HG02678 (cell line): Measurements from ENCODE around the gene SPDL1.

ENCODE experiments used
- ATAC-seq: cut with Tn5 transposase; IDR thresholded peaks from one replicate; pipeline ENCODE4 v1.9.1; 2021; ENCODE audit warnings: mild to moderate bottlenecking, moderate library complexity; ENCODE audit not compliant: unreplicated experiment

SPDL1 gene, protein sequence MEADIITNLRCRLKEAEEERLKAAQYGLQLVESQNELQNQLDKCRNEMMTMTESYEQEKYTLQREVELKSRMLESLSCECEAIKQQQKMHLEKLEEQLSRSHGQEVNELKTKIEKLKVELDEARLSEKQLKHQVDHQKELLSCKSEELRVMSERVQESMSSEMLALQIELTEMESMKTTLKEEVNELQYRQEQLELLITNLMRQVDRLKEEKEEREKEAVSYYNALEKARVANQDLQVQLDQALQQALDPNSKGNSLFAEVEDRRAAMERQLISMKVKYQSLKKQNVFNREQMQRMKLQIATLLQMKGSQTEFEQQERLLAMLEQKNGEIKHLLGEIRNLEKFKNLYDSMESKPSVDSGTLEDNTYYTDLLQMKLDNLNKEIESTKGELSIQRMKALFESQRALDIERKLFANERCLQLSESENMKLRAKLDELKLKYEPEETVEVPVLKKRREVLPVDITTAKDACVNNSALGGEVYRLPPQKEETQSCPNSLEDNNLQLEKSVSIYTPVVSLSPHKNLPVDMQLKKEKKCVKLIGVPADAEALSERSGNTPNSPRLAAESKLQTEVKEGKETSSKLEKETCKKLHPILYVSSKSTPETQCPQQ

DNA sequence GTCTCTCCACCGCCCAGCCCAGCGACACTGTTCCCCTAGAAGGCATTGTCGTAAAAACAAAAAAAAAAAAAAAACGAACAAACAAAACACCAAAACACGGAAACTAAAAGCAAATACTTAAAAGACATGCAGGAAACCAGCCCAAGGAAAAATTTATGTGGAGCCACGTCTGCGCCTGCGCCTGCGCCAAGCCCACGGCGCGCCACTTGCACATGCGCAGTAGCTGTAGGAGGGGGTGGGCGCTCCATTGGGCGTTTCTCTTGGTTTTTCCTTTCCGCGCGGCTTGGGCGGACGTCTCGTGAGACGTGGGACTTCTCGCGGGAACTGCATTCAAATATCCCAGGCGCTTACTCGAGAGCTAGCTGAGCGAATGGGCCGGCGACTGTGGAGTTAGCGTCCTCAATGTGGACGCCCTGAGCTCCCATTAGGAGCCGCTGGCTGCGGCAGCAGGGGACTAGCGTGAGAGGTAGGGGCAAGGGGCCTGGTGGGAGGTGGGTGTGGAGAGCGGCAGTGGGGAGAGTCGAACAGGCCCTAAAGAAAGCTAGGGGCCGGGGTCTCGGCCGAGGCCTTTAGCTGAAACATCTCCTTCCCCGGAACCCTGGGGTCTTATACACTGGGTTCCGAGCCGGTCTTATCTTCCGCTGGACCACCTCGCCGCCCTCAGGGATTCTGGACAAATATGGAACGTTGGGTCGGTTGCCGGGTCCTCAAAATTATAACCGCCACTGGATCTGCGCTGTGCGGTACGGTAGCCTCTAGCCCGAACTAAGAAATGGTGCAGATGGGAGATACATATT lies at the start of gene SPDL1:
TSS of gene SPDL1 (plus strand) at position 350 of the 797 bp plus-strand sequence. CDS start 4,644 bp downstream, outside the sequence.
- peak; percentile 91 for ATAC-seq

DNA sequence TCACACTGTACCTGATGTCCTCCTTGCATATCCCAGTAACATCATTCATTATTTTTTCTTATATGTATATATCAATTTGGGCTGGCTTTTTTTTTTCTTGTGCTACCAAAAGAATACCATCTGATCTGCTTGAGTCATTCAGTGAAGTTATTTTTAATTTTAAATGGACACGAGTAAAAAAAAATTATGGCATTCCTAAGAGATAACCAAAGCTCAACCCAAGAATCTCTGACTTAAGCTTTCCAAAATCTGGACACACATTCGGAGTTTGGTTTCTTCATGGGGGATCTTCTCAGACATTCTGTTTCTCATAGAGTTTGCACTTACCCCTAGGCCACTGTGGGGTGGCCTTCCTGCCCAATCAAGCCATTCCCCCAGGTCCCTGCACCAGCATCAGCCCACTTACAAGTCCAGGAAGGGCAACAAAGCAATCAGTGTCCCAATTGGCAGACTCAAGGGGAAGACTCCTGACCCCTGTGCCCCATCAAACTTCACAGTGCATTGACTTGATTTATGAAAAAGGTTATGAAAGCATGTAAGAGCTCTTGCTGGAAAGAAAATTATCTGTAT lies 49.2 kb upstream of the SPDL1 start:
- ATAC-seq, result no peak

DNA sequence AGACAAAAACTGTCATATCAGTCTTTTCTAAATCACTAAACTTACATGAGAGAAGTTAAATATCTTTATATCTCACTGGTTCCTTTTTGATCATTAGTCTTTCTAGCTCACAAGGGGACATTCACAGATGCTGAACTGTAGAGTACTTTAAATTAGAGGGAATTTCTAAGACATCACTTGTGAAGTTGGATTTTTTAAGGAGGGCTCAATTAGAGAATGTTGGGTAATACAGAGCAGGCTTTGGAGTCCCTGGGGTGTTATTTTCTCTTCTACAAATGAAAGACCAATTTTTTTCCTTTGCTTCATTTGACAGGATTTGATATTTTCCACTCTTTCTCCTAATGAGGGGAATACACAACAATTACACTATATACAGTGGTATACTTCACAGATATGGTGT lies 48.6 kb upstream of the SPDL1 start:
- no peak for ATAC-seq

DNA sequence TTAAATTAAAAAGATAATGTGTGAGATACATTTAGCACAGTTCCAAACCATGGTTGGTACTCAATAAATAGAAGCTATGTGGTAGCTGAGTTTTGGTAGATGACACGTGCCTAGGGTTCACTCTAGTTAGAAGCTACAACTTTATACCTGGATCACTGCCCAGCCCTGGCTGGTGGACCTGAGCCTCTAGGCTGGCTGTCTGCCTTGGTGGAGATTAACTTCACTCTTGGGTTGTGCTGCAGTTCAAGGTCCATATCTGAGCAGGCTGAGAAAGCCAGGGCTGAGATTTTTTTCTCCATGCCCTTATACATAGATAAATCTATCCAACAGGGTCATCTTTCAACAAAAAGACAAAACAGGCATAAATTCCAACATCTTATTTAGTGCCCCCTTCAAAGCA lies 44.6 kb upstream of the SPDL1 start:
- ATAC-seq, result no peak

DNA sequence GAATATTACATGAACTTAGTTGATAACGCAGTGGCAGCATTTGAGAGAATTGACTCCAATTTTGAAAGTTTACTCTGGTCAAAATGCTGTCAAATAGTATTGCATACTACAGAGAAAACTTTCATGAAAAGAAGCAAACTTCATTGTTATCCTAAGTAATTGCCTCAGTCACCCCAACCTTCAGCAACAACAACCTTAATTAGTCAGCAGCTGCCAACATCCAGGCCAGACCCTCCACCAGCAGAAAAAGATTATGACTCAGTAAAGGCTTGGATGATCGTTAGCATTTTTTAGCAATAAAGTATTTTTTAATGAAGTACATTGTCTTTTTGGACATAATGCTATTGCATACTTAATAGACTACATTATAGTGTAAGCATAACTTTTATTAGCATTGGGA lies 40.8 kb upstream of the SPDL1 start:
- ATAC-seq, result no peak

DNA sequence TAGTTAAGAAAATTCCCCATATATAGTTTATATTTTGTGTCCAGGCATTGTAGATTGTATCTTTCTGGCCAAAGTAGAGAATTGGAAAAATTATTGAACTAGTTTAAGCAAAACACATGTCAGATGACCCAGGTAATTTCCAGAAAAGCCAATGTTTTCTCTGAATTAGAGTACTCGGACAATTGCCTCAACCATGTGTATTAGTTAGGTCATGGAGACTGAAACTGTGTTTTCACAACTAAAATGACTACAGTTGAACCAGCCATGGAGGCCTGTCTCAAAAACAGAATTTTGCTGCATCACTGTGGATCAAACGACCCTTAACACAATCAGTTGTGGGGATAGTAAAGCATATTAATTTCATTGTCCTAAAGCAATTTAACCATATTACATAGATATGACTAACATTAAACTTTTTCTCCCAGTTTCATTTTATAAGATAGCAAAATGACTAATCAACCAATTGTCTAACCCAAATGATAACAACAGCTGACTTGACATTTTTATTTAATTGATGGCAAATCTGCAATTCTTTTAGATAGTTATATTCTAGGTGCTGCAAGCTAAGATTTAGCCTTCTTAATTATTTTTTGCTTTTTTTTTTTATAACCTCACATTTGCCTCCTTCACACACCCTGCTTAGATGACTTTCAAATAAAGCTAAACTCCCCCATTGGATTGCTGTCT lies 39.2 kb upstream of the SPDL1 start:
- no peak for ATAC-seq

DNA sequence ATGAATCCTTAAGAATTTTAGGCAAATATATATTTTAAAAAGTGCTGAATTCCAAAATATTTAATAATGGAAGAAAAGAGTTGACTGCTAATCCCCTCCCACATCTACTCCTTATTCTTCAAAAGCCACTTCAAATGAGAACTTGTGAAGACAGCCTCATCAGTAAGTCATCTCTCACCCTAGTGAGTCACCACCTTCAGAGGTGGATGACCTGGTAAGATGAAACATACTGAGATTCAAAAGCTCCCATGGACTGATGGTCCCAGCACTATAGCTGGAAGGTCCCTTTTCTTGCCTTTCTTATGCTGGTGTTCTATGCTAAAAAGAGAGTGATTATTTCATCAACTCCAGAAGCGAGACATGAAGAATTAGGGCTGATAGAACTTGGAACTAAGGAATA lies 37.8 kb upstream of the SPDL1 start:
- no peak for ATAC-seq

DNA sequence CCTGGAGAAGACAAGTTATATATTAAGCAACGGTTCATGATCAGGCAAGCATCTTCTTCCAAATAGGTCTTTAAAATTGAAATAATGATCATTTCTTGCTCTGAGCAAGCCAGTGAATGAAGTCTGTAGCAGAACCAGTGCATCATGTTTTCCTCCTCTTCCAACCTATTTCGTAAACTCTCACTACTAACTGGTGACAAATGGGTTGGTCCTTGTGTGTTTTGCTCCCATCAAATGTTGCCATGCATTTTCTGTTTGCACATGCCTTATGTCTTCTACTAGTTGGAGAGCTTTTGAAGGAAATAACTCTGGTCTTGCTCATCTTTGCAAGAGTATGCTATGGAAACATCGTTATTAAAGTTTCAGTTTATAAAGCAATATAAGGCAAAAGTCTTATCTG lies 37.2 kb upstream of the SPDL1 start:
- no peak for ATAC-seq

DNA sequence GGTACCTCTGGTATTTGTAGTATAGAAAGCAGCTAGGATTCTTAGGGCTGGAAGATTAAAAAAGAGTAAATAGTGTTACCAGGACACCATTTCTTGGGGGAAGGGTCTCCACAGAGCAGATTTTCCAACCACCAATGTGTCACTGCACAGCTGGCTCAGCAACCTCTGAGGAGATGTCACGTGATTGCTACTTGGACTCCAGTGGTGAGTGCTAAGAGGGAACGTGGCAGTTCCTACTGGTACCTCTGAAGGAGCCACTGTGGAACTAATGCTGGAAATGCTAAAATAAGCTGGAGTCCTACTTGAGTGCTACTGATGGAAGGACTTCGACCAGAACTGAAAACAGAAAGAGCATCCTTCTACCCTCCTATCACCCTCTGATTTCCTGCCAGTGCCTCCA lies 36.1 kb upstream of the SPDL1 start:
- no peak for ATAC-seq

DNA sequence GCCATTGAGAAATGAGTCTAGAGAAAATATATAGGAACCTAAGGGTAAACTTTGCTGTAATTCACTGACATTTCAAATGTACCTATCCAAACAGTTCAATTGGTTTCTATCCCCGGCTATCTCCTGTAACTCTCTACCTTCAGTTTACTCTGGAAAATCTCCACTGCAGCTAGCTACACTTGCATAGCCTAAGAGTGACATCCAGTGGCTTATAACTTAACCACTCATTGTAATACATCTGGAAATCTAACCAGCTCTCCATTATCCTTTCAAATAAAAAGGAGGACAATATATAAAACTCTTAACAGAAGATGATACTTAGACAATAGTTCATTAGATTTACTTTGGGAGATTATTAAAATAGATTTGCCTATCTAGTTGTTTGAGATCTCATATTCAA lies 35.3 kb upstream of the SPDL1 start:
- no peak for ATAC-seq

DNA sequence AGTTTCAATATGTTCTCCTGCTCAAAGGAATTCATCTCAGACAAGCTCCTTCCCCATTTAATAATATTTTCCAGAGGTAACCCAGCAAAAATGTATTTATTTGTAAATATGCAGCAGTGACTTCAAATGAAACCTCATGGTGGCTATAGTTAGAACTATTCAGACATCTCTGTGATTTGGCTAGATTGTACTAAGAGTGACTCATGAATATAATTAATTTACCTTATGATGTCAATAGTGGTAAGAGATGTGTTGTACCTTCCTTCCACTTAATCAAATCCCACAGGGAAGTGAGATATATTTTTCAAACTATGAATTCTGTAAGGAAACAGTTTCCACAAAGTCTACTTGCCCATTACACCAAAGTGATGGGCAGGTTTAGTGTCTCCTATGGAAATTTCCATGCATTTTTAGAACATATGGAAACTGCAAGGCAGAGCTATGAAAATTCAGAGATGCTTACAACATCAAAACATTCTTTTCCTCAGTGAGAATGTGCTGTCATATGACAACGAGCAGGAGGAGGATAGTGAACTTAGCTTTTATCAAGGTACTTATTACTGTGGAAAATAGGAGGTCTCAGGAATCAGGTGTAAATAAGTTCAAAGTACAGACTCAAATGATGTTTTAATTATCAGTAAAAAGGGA lies 34.0 kb upstream of the SPDL1 start:
- no peak for ATAC-seq

DNA sequence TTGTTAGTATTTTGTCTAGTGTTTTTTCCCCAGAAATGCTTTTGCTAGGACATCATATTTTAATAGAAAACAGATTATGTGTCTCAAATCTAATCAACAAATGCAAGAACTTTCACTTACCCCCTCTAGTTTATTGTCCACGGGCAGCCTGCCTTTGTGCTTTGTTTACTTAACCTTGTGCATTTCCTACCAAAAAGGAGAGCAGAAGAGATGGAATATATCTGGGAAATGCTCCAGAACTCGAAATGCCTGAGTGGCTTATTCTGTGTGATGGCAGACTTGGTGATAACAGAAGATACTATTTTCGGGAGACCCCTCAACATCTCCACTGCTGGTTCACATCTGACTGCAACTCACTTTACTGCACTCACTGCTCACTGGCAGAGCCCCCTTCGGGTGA lies 33.3 kb upstream of the SPDL1 start:
- no peak for ATAC-seq

DNA sequence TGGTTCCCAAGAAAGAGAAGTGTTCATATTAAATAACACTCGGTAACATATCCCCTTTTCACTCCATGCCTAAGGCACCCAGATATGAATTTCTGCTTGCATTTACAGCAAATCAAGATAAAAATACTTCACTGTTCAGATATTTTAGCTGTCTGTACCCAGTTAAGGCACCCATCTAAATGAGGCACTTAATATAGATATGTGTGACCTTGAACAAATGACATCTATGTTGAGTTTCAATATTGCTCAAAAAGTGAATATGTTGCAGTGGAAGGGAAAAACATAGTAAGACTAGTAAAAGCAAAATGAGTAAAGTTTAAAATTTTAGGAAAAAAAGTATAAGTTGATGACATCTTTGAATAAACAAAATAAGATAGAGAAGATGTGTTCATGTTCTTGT lies 32.4 kb upstream of the SPDL1 start:
- no peak for ATAC-seq

DNA sequence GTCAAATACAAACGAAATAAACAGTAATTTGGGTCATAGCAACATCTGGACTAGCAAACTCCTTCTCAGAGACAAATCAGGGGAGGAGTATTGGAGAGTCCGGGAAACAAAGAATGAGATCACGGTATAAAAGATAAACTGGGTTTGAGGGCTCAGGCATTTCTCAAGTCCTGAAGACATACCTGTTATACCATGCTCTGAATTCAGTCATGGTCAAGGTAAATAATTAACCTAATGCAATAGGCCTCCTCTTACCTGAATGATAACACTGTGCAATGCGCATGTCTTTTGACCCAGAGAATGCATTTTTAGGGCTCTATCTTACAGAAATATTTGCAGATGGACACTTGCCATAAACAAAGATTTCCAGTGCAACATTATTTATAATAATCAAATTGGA lies 31.9 kb upstream of the SPDL1 start:
- ATAC-seq, result no peak

DNA sequence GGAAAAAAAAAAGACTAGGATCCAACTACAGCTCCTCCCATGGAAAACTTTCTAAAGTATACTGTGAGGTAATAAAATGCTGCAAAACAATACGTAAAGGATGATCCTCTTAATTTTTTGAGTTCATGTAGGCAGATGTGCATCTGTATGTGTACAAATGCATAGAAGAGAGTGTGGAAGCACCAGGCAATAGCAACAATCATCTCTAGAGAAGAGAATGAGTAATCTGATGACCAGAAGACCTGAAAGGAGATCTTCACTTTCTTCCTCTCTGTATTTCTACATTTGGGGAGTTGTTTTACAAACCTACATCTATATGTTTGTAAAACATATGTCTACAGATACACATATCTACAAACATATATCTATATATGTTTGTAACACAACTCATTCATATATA lies 29.3 kb upstream of the SPDL1 start:
- peak; percentile 62 for ATAC-seq

DNA sequence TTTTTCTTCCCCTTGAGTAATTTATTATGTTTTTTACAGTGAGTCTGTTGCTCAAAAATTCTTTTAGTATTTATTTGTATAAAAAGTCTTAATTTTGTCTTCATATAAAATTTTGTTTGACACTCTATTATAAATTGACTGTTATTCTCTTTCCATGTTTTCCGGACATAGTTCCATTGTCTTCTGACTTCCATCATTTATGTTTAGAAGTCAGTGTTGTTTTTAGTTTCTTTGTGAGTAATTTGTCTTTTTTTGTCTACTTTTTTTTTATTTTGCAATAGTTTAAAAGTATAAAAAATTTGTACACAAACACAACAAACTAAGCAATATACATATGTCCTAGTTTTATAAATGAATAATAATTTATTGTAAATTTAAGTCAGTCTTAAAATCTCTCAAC lies 25.7 kb upstream of the SPDL1 start:
- no peak for ATAC-seq

DNA sequence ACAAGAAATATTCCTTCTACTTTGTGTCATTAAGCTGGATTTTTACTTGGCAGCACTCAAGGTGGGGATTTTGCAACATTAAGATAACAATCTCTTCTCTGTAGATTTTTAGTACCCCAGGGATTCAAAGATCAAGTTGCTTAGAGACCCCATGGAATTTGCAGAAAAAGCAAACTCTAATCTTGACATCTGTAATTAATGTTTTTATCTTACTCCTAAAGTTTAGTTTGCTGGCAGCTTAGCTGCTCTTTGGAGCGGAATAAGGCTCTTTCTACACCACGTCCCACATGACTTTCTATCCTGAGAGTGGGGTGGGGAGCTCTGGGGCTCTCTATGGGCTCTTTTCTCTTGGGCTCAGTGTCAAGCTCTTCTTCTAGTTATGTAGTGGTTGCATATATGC lies 21.7 kb upstream of the SPDL1 start:
- ATAC-seq, result no peak

DNA sequence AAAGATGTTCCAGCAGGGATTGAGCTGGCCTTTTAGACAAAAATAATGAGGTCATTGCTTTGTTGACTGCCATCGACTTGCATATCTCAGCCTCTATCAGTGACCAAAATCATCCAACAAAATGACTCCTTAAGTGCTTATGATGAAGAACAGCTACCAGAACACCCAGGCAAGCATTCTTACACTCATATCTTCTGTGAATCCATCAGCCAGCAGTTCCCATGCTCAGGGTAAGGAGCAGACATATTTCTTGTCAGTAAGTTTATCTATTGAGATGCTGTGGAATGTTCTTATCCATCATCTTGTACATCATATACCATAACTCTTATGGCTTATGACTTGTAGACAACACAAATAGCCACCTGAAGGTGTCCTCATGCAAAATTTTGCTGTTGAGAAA lies 20.2 kb upstream of the SPDL1 start:
- no peak for ATAC-seq

DNA sequence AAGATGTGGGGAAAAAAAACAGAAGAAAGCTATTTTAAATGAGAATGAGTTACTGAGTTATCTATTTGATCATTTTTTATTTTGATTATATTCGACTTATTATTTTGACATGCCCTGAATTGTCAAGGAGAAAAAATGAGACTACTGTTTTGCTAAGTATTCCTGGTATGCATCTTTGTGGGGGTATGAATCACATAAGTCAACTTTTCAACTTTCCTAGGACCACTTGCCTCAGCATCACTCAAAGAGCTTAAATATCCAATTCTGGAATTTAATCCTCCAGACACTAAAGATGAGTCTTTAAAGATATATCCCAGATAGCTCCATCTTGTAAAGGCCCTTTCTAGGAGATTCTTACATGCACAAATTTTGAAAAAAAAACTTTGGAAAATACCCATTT lies 17.4 kb upstream of the SPDL1 start:
- ATAC-seq, result no peak

DNA sequence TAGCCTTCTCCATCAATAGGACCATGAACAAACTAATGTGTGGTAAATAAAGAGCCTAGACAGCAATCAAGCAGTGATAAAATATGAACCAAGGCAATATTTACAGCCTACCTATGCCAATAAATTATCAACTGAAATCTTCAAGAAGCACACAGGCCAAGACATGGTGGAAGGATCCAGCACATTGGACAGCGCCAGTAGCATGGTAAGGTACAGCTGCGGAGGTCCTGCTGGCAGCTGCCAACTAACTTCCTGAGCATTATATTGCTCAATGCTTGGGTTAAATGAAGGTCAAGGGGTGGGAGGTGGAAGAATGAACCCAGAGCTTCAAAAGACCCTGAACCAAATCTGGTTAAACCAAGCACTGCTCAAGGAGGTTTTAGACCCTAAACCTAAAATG lies 16.5 kb upstream of the SPDL1 start:
- ATAC-seq, result no peak

DNA sequence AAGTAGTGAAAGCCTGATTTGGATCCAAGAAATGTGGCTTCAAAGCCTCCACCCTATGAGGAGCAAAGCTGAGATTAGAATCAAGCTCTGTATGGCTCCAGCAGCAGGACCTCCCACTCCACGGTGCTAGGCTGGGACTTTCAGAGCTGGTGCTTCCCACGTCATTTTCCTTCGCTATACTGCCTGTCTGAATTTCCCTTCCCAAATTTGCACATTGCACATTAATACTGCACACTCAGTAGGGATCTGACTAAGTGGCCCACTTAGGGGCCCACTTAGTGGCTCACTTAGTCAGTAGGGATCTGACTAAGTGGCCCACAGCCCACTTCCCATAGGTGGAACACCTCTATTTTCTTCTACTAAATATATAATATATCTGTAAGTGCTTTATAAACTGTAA lies 14.1 kb upstream of the SPDL1 start:
- no peak for ATAC-seq
